HepG2 (cell line): ENCODE measurements around the gene IDNK. TPM values are rescaled to one million over a fixed set of nuclear protein-coding genes. Genes with fewer than 3 reads are reported as not detected.
A peak's percentile ranks its signal among the peaks of the same experiment; 100 is the strongest.

ENCODE experiments used
- ATAC-seq: fragments of 200-7000 bp; cut with Tn5 transposase; 3 replicates; pipeline ENCODE4 v1.9.1; 2020; ENCODE audit warnings: mild to moderate bottlenecking, moderate library complexity
- BruUV-seq: library from RNA; stranded (reverse); fragments of 400-500 nt; replicated peaks from 2 replicates; lab custom pipeline; 2021; lab: Mats Ljungman, UMichigan
- CTCF ChIA-PET: fragments of 300-600 bp; formaldehyde crosslinking; extraction: SDS; loops from one replicate; lab custom pipeline; 2021; ENCODE audit warnings: low total read pairs, inconsistent platforms, low intra/inter-chr PET ratio; lab: Yijun Ruan, JAX
- POLR2A ChIA-PET: fragments of 350-600 bp; sonication (Branson Sonifier 250); formaldehyde crosslinking; loops from one replicate; lab custom pipeline; 2020; ENCODE audit warnings: antibody characterized with exemption, inconsistent platforms; lab: Yijun Ruan, JAX
- DNase-seq: peaks from one replicate; pipeline ENCODE4 v3.0.0-alpha.2; 2015; ENCODE audit warnings: low spot score
- FAIRE-seq: peaks from 3 replicates; lab custom pipeline; 2011; peaks lifted over from hg19 to GRCh38; lab: Jason Lieb, UNC
- H2AFZ ChIP-seq: one replicate; pipeline ENCODE4 v1.6.1; 2011; ENCODE audit warnings: low read length, inconsistent platforms
- H3K27ac ChIP-seq: fragments of 300-600 bp; 3 replicates; pipeline ENCODE4 v1.8.0; 2011; ENCODE audit warnings: mixed run types, mild to moderate bottlenecking, mixed read lengths, low read length, inconsistent platforms; ENCODE audit not compliant: insufficient read depth; ENCODE audit errors: extremely low read length
- H3K27me3 ChIP-seq, 2 experiments: fragments of 200-600 bp in 1 of 2; 2 replicates in 1 of 2; 3 replicates in 1 of 2; pipeline versions ENCODE4 v1.6.0 to v1.8.0; 2011; ENCODE audit warnings: low read length in 2 of 2, mild to moderate bottlenecking in 2 of 2, moderate library complexity in 2 of 2, inconsistent platforms in 1 of 2; ENCODE audit not compliant: insufficient read depth in 2 of 2, control insufficient read depth in 1 of 2
- H3K36me3 ChIP-seq, 2 experiments: fragments of 200-600 bp in 1 of 2; replicated peaks in 1 of 2; 2 replicates in 1 of 2; 3 replicates in 1 of 2; pipeline versions ENCODE4 v1.5.1 to v1.8.0; 2011; ENCODE audit warnings: low read length in 2 of 2, inconsistent platforms in 1 of 2; ENCODE audit not compliant: insufficient read depth in 2 of 2, control insufficient read depth in 1 of 2
- H3K4me1 ChIP-seq: 2 replicates; pipeline ENCODE4 v1.5.1; 2012; ENCODE audit warnings: low read length, inconsistent platforms; ENCODE audit not compliant: insufficient read depth
- H3K4me2 ChIP-seq: 2 replicates; pipeline ENCODE4 v1.6.0; 2011; ENCODE audit warnings: low read depth, low read length, inconsistent platforms
- H3K4me3 ChIP-seq, 3 experiments: fragments of 200-600 bp in 1 of 3; sonication (generic), shearing (Covaris generic) in 1 of 3; replicated peaks in 1 of 3; 2 replicates each; pipeline ENCODE4 v1.5.1; 2011 to 2016; ENCODE audit warnings: low read length in 3 of 3, inconsistent platforms in 2 of 3, low read depth in 2 of 3, mild to moderate bottlenecking in 2 of 3, control low read depth in 1 of 3, mixed read lengths in 1 of 3; ENCODE audit not compliant: insufficient read depth in 1 of 3
- H3K79me2 ChIP-seq: one replicate; pipeline ENCODE4 v1.6.1; 2011; ENCODE audit warnings: low read length, inconsistent platforms; ENCODE audit not compliant: insufficient read depth
- H3K9ac ChIP-seq: 2 replicates; pipeline ENCODE4 v1.6.0; 2011; ENCODE audit warnings: mild to moderate bottlenecking, low read depth, low read length, inconsistent platforms; ENCODE audit not compliant: insufficient read depth
- H3K9me3 ChIP-seq: 2 replicates; pipeline ENCODE4 v1.5.1; 2012; ENCODE audit warnings: mild to moderate bottlenecking, low read length
- H4K20me1 ChIP-seq: 2 replicates; pipeline ENCODE4 v1.6.0; 2011; ENCODE audit warnings: inconsistent platforms, mild to moderate bottlenecking, low read length, moderate library complexity; ENCODE audit not compliant: insufficient read depth
- JUN ChIP-seq: sonication (generic); formaldehyde crosslinking; IDR thresholded peaks from 2 replicates; pipeline ENCODE4 v1.4.0; 2020; ENCODE audit warnings: mild to moderate bottlenecking, missing genetic modification reagents
- KDM2A ChIP-seq: sonication (generic); formaldehyde crosslinking; IDR thresholded peaks from 2 replicates; pipeline ENCODE4 v1.4.0; 2020; ENCODE audit warnings: low read depth, missing genetic modification reagents, borderline replicate concordance
- MED13 ChIP-seq: sonication (generic); formaldehyde crosslinking; IDR thresholded peaks from 2 replicates; pipeline ENCODE4 v1.5.0; 2020; ENCODE audit warnings: missing genetic modification reagents
- MZF1 ChIP-seq: sonication (generic); formaldehyde crosslinking; IDR thresholded peaks from 2 replicates; pipeline ENCODE4 v1.8.1; 2023; ENCODE audit warnings: mild to moderate bottlenecking, missing genetic modification reagents, borderline replicate concordance
- NKX3-1 ChIP-seq: sonication (generic); formaldehyde crosslinking; IDR thresholded peaks from 2 replicates; pipeline ENCODE4 v1.5.0; 2020; ENCODE audit warnings: missing genetic modification reagents
- PCBP2 ChIP-seq: fragments of 200-400 bp; formaldehyde crosslinking; optimal IDR thresholded peaks from 2 replicates; pipeline ENCODE3; 2018; ENCODE audit warnings: low read length, low read depth; ENCODE audit not compliant: poor library complexity, severe bottlenecking
- RAD21 ChIP-seq: fragments of 450-650 bp; formaldehyde crosslinking; IDR thresholded peaks from 2 replicates; pipeline ENCODE4 v1.5.0; 2020; ENCODE audit warnings: mild to moderate bottlenecking
- RBM39 ChIP-seq: fragments of 200-400 bp; formaldehyde crosslinking; IDR thresholded peaks from one replicate; pipeline ENCODE4 v1.6.1; 2018; ENCODE audit warnings: antibody characterized with exemption, mild to moderate bottlenecking, low read depth, low read length; ENCODE audit not compliant: poor library complexity, severe bottlenecking
- SALL1 ChIP-seq: sonication (generic); formaldehyde crosslinking; IDR thresholded peaks from 2 replicates; pipeline ENCODE4 v1.8.0; 2022; ENCODE audit warnings: mild to moderate bottlenecking, missing genetic modification reagents
- SMAD3 ChIP-seq: sonication (generic); formaldehyde crosslinking; IDR thresholded peaks from 2 replicates; pipeline ENCODE4 v1.4.0; 2020; ENCODE audit warnings: missing genetic modification reagents
- STAG1 ChIP-seq: sonication (generic); formaldehyde crosslinking; IDR thresholded peaks from 2 replicates; pipeline ENCODE4 v1.4.0; 2020; ENCODE audit warnings: missing genetic modification reagents
- ZNF17 ChIP-seq: sonication (generic); formaldehyde crosslinking; IDR thresholded peaks from 2 replicates; pipeline ENCODE4 v1.5.0; 2020; ENCODE audit warnings: mild to moderate bottlenecking, missing genetic modification reagents
- ZNF747 ChIP-seq: sonication (generic); formaldehyde crosslinking; IDR thresholded peaks from 2 replicates; pipeline ENCODE4 v1.8.1; 2023; ENCODE audit warnings: missing genetic modification reagents, mild to moderate bottlenecking, borderline replicate concordance
- WGBS: methylation state at CpG from one replicate; pipeline ENCODE4 v1.1.6; 2017; ENCODE audit warnings: low lambda C conversion rate; 5-methylcytosine and 5-hydroxymethylcytosine counted together
- in situ Hi-C: cut with HindIII; loops from 2 replicates; pipeline ENCODE4 v1.10.0; 2017; ENCODE audit warnings: low pct_unique_long_range_greater_than_20kb; ENCODE audit not compliant: extremely low pct_ligation_motif_present
- intact Hi-C: fragments of 100-400 bp; cut with micrococcal nuclease; formaldehyde crosslinking; loops from one replicate; pipeline ENCODE4 v1.10.0; 2022; ENCODE audit not compliant: unreplicated experiment
- polyA plus RNA-seq, 8 experiments: library from polyadenylated mRNA; depleted of rRNA in 3 of 8; stranded (reverse) in 7 of 8; unstranded in 1 of 8; fragments of >200 nt; fragmentation: Illumina TruSeq in 4 of 8; extraction: Trizol in 4 of 8; gene quantifications; 2 replicates each; pipeline versions ENCODE4 v1.2.1 to v1.2.3, GENCODE V29; 2011 to 2016; ENCODE audit warnings: low read depth in 4 of 8, missing spikeins in 1 of 8, mixed read lengths in 1 of 8; ENCODE audit not compliant: insufficient read depth in 1 of 8
- total RNA-seq, 5 experiments: library from RNA; depleted of rRNA; stranded (reverse); fragments of >200 nt; fragmentation: Illumina TruSeq; extraction: Trizol; gene quantifications; 2 replicates each; pipeline ENCODE4 v1.2.3, GENCODE V29; 2016; ENCODE audit warnings: low read depth in 1 of 5
- TF ChIP-seq, protein P1 (sequence below): sonication (generic); formaldehyde crosslinking; IDR thresholded peaks from 2 replicates; pipeline ENCODE4 v1.5.0; 2020; ENCODE audit warnings: missing genetic modification reagents
- TF ChIP-seq, protein P2 (sequence below): fragments of 450-650 bp; IDR thresholded peaks from 2 replicates; pipeline ENCODE4 v1.6.1; 2017; ENCODE audit warnings: mild to moderate bottlenecking
- TF ChIP-seq, protein P3 (sequence below): sonication (generic); formaldehyde crosslinking; IDR thresholded peaks from 2 replicates; pipeline ENCODE4 v1.4.0; 2020; ENCODE audit warnings: mild to moderate bottlenecking, missing genetic modification reagents

IDNK gene
- total and polyA plus RNA-seq, 2 of the 13 experiments (the other 11 are each of a cell fraction or from before 2014, with no cell fraction given): 3.1 to 4.8 TPM

GRCh38 chr9:83649080-83649479 lies 26.1 kb downstream of the IDNK start (continued):
- peak; percentile 21; the same call in 1 of the 2 replicates for TF ChIP-seq SALL1
- TF ChIP-seq RAD21: peak; percentile 85
- no peak for TF ChIP-seq ZNF17 (CRISPR knock-in tag)
- TF ChIP-seq RBM39: no peak
- no peak for TF ChIP-seq MZF1
- TF ChIP-seq, protein P1, sequence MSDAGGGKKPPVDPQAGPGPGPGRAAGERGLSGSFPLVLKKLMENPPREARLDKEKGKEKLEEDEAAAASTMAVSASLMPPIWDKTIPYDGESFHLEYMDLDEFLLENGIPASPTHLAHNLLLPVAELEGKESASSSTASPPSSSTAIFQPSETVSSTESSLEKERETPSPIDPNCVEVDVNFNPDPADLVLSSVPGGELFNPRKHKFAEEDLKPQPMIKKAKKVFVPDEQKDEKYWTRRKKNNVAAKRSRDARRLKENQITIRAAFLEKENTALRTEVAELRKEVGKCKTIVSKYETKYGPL (CRISPR knock-in tag): no peak
- 0 out of 2 replicates have a peak, but pooled peaks have one; percentile 43 for TF ChIP-seq KDM2A (CRISPR knock-in tag)
- peak; percentile 89 for TF ChIP-seq STAG1 (CRISPR knock-in tag)
- TF ChIP-seq SMAD3: no peak

GRCh38 chr9:83649515-83649914 lies 26.6 kb downstream of the IDNK start:
- Histone ChIP-seq H3K9ac (no peak overlapping the region), H3K9me3 (no peaks in the 10 kb centered on the region), H4K20me1 (no peaks in the 10 kb centered on the region), H3K27ac (no peak overlapping the region), H3K4me1 (no peaks in the 10 kb centered on the region), H3K4me3 (no peak overlapping the region), H2AFZ (no peak overlapping the region), H3K36me3 (peaks cover 8 to 19% of the 10 kb centered on the region in 2 experiments; a peak in 4 of 5 replicates), H3K27me3 (no peaks in the 10 kb centered on the region), H3K79me2 (no peaks in the 10 kb centered on the region), H3K4me2 (no peak overlapping the region)
- WGBS: 88% methylated on average over 4 of the region's 4 CpGs
- POLR2A ChIA-PET: interaction anchor here (1.3 to 1.8 kb wide), 2 partner anchors 26 to 29 kb away, joined by 9 to 16 read pairs; partner anchors contain the start of gene IDNK
- FAIRE-seq (no peak), ATAC-seq (peak; percentile 56), DNase-seq (no peak)
- CTCF ChIA-PET: interaction anchor here (1.3 to 3.8 kb wide), 3 partner anchors 28 to 111 kb away, joined by 7 to 51 read pairs (median 9); partner anchors contain the start of genes FRMD3 and IDNK
- in situ Hi-C loops: no loop called here
- no TSS peak for BruUV-seq
- intact Hi-C loops: loop anchor here (1.0 kb wide), 2 partner anchors 28 to 66 kb away; no protein-coding TSS in a partner anchor
- TF ChIP-seq, protein P2, sequence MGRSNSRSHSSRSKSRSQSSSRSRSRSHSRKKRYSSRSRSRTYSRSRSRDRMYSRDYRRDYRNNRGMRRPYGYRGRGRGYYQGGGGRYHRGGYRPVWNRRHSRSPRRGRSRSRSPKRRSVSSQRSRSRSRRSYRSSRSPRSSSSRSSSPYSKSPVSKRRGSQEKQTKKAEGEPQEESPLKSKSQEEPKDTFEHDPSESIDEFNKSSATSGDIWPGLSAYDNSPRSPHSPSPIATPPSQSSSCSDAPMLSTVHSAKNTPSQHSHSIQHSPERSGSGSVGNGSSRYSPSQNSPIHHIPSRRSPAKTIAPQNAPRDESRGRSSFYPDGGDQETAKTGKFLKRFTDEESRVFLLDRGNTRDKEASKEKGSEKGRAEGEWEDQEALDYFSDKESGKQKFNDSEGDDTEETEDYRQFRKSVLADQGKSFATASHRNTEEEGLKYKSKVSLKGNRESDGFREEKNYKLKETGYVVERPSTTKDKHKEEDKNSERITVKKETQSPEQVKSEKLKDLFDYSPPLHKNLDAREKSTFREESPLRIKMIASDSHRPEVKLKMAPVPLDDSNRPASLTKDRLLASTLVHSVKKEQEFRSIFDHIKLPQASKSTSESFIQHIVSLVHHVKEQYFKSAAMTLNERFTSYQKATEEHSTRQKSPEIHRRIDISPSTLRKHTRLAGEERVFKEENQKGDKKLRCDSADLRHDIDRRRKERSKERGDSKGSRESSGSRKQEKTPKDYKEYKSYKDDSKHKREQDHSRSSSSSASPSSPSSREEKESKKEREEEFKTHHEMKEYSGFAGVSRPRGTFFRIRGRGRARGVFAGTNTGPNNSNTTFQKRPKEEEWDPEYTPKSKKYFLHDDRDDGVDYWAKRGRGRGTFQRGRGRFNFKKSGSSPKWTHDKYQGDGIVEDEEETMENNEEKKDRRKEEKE: no peak
- TF ChIP-seq ZNF747 (CRISPR knock-in tag) (no peak), NKX3-1 (CRISPR knock-in tag) (no peak), MZF1 (no peak), JUN (CRISPR knock-in tag) (no peak), PCBP2 (no peak), MED13 (CRISPR knock-in tag) (no peak)
- TF ChIP-seq, protein P3, sequence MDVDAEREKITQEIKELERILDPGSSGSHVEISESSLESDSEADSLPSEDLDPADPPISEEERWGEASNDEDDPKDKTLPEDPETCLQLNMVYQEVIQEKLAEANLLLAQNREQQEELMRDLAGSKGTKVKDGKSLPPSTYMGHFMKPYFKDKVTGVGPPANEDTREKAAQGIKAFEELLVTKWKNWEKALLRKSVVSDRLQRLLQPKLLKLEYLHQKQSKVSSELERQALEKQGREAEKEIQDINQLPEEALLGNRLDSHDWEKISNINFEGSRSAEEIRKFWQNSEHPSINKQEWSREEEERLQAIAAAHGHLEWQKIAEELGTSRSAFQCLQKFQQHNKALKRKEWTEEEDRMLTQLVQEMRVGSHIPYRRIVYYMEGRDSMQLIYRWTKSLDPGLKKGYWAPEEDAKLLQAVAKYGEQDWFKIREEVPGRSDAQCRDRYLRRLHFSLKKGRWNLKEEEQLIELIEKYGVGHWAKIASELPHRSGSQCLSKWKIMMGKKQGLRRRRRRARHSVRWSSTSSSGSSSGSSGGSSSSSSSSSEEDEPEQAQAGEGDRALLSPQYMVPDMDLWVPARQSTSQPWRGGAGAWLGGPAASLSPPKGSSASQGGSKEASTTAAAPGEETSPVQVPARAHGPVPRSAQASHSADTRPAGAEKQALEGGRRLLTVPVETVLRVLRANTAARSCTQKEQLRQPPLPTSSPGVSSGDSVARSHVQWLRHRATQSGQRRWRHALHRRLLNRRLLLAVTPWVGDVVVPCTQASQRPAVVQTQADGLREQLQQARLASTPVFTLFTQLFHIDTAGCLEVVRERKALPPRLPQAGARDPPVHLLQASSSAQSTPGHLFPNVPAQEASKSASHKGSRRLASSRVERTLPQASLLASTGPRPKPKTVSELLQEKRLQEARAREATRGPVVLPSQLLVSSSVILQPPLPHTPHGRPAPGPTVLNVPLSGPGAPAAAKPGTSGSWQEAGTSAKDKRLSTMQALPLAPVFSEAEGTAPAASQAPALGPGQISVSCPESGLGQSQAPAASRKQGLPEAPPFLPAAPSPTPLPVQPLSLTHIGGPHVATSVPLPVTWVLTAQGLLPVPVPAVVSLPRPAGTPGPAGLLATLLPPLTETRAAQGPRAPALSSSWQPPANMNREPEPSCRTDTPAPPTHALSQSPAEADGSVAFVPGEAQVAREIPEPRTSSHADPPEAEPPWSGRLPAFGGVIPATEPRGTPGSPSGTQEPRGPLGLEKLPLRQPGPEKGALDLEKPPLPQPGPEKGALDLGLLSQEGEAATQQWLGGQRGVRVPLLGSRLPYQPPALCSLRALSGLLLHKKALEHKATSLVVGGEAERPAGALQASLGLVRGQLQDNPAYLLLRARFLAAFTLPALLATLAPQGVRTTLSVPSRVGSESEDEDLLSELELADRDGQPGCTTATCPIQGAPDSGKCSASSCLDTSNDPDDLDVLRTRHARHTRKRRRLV: no peak
